EH (cell line): Measurements from ENCODE around the gene PTGS1.
"Not testable (repeated sequence)": the region's sequence is repeated elsewhere in the genome, so short reads cannot be mapped to it uniquely, and the experiment has no call there.

Source experiments
- DNase-seq: peaks from one replicate; pipeline ENCODE4 v3.0.0-alpha.2; 2015; ENCODE audit warnings: low read depth

Gene PTGS1

DNA sequence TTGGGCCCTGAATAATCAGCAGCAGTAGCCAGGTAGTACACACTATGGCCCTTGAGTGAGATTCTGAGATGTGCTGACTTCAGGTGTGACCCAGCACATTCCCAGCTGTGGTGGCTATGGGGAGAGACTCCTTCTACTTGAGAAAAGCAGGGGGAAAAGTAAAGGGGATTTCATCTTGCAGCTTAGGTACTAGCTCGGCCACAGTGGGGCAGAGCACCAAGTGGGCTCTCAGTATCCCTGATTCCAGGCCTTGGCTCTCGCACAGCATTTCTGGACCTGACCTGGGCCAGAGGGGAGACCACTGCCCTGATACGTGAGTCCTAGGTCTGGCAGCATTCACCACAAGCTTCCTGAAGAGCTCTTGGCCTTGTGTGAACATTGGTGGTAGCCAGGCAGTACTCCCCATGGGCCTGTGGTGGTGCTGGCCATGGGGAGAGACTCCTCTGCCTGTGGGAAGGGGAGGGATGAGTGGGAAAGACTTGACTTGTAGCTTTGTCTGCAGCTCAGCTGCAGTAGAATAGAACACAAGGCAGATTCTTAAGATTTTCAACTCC, 27.6 kb downstream of the PTGS1 start:
- no peak for DNase-seq

DNA sequence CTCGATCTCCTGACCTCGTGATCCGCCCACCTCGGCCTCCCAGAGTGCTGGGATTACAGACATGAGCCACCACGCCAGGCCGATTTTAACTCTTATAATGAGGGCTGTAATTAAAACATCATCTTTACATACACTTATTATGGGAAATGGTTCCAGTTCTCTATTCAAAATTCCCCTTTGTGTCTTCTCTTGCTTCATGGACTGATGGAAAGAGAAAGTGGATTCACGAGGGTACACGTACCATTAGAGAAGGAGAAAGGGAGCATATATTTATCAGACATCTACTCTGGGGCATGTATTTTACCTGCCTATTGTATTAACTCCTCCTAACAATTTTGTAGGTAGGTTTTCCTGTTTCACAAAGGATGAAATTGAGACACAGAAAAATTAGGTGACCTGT, 31.1 kb downstream of the PTGS1 start:
- no peak for DNase-seq

DNA sequence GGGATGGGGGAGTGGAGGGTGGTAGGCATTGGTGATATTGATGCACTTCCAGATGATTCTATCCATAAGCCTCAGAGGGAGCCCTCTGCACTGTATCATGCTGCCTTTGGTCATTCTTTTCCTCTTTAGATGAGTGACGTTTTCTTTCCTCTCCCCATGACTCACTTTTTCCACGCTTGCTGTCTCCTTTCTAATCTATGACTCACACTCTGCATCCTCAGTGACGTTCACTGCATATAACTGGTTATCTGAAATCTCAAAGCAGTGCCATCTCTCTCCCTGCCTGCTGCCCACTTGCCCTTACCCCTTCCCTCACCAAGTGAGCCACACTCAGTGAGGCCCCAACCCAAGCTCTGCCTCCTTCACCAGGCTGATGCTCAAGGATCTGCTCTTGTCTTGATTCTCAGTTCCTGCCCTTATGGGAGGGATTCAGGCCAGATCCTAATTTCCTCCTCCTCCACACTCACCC, 31.6 kb downstream of the PTGS1 start:
- DNase-seq, result peak; percentile 98

DNA sequence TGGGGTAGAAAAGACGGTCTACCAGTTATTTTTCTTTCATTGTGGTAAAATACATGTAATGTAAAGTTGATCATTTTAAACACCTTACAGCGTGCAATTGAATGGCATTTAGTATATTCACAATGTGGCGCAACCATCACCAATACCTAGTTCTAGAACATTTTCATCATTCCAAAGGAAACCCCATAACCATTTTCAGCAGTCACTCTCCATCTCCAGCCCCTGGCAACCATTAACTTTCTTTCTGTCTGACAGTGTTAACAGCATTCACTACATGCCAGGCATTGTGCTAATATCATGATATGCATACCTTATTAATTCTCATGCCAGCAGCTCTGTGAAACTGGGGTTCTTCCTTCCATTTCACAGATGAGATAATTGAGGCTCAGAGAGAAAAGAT, 32.0 kb downstream of the PTGS1 start:
- DNase-seq, result peak; percentile 68

DNA sequence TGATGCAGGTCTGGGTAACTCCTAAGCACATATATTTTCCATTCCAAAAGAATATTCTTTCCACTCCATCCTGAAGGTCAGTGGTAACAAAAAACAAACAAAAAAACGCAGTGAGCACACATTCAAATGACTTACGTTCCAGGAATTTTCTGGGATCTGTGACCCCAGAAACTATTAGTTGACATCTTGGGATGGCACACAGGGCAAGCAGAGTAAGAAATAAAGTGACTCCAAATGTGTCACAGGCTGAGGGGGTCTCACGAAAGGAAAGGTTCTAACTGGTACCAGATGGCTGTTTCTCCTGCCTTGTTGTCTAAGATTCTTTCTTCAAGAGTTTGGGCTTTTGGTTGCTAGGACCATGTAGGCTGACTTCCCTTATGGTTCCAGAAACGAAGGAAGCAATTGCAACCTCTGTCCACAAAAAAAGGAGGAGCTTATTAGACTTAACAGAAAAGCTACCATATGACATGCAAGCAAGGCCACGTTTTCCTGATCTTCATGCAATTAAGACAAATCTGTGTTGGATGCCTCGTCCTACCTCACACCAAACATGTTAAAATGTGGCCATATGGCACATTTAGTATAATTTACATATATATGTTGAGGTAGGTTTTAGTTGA, 32.7 kb downstream of the PTGS1 start:
- peak; percentile 90 for DNase-seq

DNA sequence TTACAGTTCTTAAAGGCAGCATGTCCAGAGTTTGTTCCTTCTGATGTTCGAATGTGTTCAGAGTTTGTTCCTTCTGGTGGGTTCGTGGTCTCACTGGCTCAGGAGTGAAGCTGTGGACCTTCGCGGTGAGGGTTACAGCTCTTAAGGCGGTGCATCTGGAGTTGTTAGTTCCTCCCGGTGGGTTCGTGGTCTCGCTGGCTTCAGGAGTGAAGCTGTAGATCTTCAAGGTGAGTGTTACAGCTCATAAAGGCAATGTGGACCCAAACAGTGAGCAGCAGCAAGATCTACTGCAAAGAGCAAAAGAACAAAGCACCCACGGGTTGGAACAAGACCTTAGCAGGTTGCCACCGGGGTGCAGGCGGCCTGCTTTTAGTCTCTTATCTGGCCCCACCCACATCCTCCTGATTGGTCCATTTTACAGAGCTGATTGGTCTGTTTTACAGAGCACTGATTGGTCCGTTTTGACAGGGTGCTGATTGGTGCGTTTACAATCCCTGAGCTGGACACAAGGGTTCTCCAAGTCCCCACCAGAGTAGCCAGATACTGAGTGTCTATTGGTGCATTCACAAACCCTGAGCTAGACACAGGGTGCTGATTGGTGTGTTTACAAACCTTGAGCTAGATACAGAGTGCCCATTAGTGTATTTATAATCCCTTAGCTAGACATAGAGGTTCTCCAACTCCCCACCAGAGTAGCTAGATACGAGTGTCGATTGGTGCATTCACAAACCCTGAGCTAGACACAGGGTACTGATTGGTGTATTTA, 34.7 kb downstream of the PTGS1 start:
- DNase-seq, result not testable (repeated sequence)

DNA sequence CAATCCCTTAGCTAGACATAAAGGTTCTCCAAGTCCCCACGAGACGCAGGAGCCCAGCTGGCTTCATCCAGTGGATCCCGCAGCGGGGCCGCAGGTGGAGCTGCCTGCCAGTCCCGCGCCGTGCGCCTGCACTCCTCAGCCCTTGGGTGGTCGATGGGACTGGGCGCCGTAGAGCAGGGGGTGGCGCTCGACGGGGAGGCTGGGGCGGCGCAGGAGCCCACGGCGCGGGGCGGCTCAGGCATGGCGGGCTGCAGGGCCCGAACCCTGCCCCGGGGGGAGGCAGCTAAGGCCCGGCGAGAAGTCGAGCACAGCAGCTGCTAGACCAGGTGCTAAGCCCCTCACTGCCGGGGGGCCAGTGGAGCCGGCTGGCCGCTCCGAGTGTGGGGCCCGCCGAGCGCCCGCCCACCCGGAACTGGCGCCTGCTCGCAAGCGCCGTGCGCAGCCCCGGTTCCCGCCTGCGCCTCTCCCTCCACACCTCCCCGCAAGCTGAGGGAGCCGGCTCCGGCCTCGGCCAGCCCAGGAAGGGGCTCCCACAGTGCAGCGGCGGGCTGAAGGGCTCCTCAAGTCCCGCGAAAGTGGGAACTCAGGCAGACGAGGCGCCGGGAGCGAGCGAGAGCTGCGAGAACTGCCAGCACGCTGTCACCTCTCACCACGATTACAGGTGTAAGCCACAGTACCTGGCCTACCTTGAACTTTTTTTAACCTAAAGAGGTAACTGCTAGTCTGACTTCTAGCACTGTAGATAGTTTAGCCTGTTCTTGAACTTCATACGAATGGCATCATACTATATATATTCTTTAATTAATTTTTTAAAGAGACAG, 35.5 kb downstream of the PTGS1 start:
- no peak for DNase-seq

DNA sequence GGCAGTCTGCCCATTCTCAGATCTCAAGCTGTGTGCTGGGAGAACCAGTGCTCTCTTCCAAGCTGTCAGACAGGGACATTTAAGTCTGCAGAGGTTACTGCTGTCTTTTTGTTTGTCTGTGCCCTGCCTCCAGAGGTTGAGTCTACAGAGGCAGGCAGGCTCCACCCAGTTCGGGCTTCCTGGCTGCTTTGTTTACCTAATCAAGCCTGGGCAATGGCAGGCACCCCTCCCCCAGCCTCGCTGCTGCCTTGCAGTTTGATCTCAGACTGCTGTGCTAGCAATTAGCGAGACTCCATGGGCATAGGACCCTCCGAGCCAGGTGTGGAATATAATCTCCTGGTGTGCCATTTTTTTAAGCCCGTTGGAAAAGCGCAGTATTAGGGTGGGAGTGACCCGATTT, 43.3 kb downstream of the PTGS1 start:
- not testable (repeated sequence) for DNase-seq

DNA sequence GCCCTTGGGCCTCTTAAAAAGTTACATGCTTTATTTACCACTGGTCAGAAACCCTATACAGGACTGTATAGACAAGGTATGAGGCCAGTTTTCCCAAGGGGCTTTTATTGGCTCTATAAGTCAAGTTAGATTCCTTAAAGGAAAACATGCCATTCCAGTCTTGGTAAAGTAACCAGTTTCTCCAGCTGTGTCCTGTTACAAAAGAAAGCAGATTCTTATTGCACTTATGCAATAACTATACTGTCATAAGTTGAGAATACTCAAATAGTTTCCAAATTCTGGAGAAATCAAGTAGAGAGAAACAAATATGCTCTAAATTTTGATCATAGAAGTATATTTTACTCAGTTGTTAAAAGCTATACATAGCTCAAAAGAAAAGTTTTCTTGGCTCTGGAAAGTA, 47.2 kb downstream of the PTGS1 start:
- DNase-seq, result no peak

DNA sequence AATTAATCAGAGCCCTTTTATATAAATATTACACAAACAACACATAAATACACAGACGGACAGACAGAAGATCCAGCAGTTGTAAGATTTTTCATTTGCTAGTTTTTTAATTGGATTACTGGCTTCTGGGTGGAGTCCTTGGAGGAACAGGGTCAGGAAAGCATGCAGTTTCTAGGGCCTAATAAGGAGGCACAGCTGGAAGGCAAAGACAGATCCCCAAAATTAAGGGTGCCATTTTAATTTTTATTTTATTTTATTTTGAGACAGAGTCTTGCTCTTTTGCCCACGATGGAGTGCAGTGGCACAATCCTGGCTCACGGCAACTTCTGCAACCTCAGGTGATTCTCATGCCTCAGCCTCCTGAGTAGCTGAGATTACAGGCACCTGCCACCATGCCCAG, 49.5 kb downstream of the PTGS1 start:
- DNase-seq, result no peak

DNA sequence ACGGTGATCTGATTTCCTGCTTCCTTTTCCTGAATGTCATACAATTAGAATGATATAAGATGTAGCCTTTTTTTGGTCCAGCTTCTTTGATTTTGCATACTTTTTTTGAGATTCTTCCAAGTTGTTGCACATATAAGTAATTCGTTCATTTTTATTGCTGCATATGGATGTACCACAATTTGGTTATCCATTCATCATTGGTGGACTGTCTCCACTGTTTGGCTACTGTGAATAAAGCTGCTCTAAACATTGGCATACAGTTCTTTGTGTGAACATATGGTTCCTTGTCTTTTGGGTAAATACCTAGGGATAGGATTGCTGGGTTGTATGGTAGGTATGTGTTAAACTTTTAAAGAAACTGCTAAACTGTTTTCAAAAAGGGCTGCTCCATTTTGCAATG, 54.3 kb downstream of the PTGS1 start:
- DNase-seq, result no peak

DNA sequence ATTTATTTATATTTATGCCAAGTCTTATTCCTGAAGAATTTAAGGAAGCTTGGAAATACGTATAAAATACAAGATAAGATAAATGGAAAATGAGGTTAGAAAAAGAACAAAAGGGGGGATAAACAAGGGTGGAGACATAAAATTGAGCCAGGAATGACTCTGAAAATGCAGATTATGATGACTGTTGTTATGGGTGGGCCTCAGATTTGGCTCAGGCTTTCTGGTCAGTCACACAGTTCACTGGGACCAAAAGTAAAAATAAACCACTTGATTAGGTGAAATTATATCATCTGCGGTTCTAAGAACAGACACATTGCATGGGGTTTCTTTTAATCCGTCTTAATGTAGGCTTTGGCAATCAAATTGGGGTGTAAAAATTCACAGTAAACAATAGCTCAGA, 55.9 kb downstream of the PTGS1 start:
- DNase-seq, result no peak

DNA sequence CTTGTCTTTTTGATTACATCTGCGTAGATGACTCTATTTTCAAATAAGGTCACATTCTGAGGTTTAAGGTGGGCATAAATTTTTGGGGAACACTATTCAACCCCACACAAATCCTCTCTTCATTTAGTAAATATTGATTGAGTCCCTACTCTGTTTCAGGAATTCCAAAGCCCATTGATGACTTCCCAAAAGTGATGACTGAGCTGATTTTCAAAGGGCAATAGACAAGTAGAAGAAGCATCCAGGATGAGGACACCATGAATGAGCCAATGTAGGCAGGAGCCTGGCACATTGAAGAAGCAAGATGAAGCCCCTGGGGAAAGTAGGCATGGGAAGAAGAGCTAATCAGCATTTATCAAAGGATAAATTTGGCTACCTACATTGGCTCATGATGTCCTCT, 71.7 kb downstream of the PTGS1 start:
- DNase-seq, result no peak

DNA sequence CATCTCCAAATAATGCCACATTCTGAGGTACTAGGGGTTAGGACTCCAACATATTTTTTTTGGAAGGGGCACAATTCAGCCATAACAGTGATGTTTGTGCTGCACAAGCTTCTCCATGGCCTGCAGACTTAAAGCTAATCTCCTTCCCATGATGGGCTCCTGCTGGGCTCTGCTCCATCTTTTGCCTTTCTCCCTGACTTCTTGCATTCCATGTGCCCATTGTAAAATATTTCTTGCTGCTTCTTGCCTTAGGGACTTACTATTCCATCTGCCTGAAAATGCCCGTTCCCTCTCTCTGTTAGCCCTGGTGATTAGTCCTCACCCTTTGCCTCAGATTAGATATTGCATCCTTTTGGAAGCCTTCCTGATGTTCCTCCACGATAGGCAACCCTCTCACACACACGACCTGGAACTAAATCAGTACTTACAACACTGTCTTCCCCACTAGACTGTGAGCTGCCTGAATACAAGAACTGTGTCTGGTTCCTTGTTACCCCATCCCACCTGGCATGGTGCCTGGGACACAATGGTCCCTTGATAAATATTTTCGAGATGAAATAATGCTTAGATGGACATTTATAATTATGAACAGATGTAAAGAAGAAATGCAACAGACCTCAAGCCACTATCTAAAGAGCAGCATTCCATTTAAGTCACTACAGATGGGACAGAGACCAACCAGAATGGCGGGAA, 73.4 kb downstream of the PTGS1 start:
- DNase-seq, result peak; percentile 95
